GM18858 (cell line): Measurements from ENCODE around the gene CIAO2A.
"Not testable (repeated sequence)": the region's sequence is repeated elsewhere in the genome, so short reads cannot be mapped to it uniquely, and the experiment has no call there.

Experiments
- ATAC-seq: cut with Tn5 transposase; IDR thresholded peaks from one replicate; pipeline ENCODE4 v1.9.1; 2021; ENCODE audit not compliant: unreplicated experiment

CIAO2A gene

GRCh38 chr15:64072812-64073211 lies 20.8 kb downstream of the CIAO2A start:
- ATAC-seq, result no peak

DNA sequence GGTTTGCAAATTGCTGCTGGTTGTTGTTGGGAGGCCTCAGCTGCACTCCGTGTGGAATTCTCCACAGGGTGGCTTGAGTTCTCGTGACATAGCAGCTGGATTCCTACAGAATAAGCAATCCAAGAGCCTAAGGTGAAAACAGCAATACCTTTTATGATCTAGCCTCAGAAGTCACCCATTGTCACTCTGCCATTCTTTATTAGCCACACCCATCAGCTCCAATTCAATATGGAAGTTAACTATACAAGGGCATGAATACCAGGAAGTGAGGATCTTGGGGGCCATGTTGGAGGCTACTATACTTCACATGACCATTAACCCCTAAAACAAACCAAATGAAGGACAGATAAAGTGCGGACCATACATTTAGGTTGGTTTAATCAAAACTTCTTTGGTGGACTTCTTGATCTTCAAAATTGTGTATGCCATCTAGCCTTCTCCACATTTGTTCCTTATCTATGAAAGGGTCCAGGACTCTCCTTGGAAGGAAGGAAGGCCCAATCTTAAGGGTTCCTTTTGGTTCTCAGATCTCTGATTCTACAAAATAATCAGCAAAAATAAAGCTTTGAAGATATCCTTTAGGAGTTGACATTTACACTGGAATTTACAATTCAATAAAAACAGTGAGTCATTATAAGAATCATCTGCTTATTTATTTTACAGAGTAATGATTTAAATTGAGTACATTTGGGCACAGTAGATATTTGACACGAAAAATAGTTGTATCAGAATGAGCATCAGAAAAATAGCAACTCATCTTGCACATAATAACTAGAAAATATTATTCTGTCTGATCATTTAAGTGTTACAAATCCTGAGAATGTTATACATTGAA lies 21.5 kb downstream of the CIAO2A start:
- no peak for ATAC-seq

GRCh38 chr15:64070965-64071851 lies 22.4 kb downstream of the CIAO2A start:
- no peak for ATAC-seq

- ATAC-seq, result no peak
Observed at GRCh38 chr15:64070106-64070505, 23.5 kb downstream of the CIAO2A start.

GRCh38 chr15:64068133-64068532 lies 25.5 kb downstream of the CIAO2A start:
- no peak for ATAC-seq

DNA sequence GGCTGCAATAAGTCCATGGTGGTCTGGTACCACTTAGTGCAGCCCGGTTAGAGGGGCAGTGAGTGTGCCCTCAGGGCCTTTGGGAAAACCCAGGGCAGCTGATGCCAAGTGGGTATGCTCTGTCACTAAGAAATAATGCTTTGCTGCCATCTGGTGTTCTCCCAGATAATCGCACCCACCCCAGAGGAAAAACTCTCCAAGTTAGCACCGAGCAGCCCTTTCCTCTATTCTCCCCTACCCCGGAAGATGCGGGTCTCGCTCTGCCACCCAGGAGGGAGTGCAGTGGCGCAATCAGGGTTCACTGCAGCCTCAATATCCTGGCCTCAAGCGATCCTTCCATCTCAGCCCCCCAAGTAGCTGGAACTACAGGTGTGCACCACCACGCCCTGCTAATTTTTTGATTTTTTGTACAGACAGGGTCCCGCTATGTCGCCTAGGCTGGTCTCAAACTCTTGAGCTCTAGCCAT lies 26.0 kb downstream of the CIAO2A start:
- no peak for ATAC-seq

DNA sequence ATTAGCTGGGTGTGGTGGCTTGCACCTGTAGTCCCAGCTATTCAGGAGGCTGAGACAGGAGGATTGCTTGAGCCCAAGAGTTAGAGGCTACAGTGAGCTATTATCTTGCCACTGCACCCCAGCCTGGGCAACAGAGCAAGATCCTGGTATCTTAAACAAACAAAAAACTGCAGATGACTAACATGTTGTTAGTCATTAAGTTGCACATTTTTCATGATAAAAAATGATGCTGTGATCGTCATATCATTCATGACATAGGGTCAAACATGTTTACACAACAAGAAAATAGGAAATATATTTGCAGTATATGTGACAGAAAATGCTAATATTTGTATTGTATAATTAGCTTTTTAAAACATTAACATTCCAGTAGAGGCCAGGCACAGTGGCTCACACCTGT lies 27.2 kb downstream of the CIAO2A start:
- ATAC-seq, result no peak

GRCh38 chr15:64060716-64061115 lies 32.9 kb downstream of the CIAO2A start:
- ATAC-seq, result no peak

DNA sequence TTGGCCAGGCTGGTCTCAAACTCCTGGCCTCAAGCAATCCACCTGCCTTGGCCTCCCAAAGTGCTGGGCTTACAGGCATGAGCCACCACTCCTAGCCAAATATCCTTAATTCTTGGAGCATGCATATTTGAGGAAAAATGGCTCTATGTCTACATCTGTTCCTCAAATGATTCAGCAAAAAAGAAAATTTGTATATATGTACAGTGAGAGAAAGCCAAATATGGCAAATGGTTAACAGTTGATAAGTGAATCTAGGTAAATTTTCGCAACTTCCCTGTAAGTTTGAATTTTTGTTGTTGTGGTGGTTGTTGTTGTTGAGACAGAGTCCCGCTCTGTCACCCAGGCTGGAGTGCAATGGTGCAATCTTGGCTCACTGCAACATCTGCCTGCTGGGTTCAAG lies 34.5 kb downstream of the CIAO2A start:
- not testable (repeated sequence) for ATAC-seq

- ATAC-seq, result no peak
Observed at GRCh38 chr15:64058279-64058678, 35.4 kb downstream of the CIAO2A start.

DNA sequence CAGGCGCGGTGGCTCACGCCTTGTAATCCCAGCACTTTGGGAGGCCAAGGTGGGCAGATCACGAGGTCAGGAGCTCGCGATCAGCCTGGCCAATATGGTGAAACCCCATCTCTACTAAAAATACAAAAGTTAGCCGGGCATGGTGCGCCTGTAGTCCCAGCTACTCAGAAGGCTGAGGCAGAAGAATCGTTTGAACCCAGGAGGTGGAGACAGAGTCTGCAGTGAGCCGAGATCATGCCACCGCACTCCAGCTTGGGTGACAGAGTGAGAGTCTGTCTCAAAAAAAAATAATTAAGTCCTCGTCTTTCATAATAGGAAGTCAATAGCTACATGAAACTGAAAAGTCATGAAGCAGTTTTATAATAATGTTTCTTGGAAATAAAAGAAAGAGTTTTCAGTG lies 40.0 kb downstream of the CIAO2A start:
- not testable (repeated sequence) for ATAC-seq

DNA sequence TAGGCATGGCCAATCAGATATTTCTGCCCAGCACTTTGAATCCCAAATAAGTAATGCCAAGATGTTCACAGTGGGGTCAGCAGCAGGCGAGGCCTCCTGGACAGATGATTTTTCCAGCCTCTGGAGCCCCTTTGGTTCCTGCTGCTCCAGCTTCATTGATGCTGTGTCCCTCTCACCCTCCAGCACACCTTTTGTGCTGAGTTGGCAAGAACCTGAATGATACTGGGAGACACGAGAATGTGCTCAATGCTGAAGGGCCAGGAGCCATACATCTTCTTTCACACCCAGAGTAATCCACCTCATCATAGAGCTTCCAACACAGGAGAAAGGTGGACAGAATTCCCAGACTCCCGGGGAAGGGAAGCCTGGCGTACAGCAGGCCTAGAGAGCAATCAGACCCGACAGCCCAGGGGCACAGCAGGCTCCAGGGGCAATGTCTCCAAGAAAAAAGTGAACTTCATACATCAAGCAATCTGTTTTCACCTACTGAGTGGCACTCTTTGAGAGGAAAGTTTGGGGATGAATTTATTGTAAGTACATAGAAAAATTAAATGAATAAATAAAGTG lies 40.6 kb downstream of the CIAO2A start:
- no peak for ATAC-seq

DNA sequence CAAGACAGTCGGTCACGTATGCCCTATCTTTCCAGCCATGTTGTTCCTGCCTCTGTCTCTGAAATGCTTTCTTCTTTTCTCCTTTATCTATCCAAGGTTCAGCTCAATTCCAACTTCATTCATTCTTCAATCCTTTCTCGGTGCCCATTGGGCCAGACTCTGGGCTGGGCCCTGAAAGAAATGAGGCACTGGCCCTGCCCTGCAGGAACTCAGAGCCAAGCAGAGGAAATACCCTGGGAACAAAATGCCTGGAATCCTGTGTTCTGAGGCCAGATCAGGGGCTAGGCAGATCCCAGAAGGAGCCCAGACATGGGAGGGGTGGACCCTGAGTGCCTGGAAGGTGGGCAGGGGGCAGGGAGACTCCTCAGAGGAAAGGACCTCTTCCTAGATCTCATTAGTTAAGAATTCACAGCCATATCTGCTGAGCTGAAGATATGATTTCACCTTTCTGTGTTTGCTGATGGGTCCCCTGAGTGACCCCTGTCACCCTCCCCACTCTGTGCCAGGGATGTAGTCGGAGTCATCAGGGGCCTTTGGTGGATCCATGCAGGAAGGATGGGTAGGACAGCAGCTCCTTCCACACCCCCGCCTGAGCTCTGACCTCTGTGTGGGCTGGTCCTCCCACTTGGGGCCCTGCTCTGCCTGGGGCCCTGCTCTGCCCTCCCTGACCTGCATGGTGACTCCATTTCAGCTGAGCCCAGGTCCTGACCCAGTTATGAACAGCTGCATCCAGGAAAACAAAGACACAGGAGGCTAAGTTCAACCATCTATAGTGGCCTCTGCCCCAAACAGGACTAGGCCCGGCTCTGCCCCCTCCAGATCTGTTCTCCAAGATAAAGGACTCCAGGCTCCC lies 42.0 kb downstream of the CIAO2A start:
- no peak for ATAC-seq

GRCh38 chr15:64051093-64051402 lies 42.6 kb downstream of the CIAO2A start:
- ATAC-seq, result no peak

GRCh38 chr15:64050281-64051092 lies 43.2 kb downstream of the CIAO2A start:
- ATAC-seq, result no peak

GRCh38 chr15:64048781-64049460 lies 44.7 kb downstream of the CIAO2A start:
- ATAC-seq, result no peak

- ATAC-seq, result no peak
Observed at GRCh38 chr15:64046421-64047153, 47.1 kb downstream of the CIAO2A start, which contains the start of gene DAPK2. Gene DAPK2, minus strand, starts transcription at chr15:64046485. Its CDS starts 6,224 bp downstream, at chr15:64040261.

GRCh38 chr15:64045774-64046420 lies 47.7 kb downstream of the CIAO2A start:
- ATAC-seq, result no peak
